Stimulated activated CD4-positive, alpha-beta T cell treated with anti-CD3 and anti-CD28 coated beads, Interleukin-4, amount 100 ng/mL, for 4 hours (primary cell): ENCODE data around the gene NR3C2.

Experiments used
- DNase-seq, 2 experiments: peaks; one replicate each; pipeline ENCODE4 v3.0.0-alpha.2; 2020

The NR3C2 gene

GRCh38 chr4:148065075-148065474 is 377.1 kb downstream of the NR3C2 start:
- DNase-seq, result no peak

- no peak for DNase-seq
Measured at GRCh38 chr4:148064451-148064850, 377.8 kb downstream of the NR3C2 start.

- no peak for DNase-seq
Measured at GRCh38 chr4:148062301-148062950, 379.8 kb downstream of the NR3C2 start.

- DNase-seq, result no peak
Measured at GRCh38 chr4:148061795-148062194, 380.4 kb downstream of the NR3C2 start.

GRCh38 chr4:148061141-148061481 is 381.1 kb downstream of the NR3C2 start:
- no peak for DNase-seq

GRCh38 chr4:148060264-148061140 is 381.7 kb downstream of the NR3C2 start:
- peak in 1 of 2 experiments; percentile 6 for DNase-seq

- DNase-seq, result no peak
Measured at GRCh38 chr4:148059617-148060180, 382.5 kb downstream of the NR3C2 start.

GRCh38 chr4:148057984-148058859 is 384.0 kb downstream of the NR3C2 start:
- no peak for DNase-seq

GRCh38 chr4:148057516-148057915 is 384.7 kb downstream of the NR3C2 start:
- DNase-seq, result no peak

GRCh38 chr4:148056879-148057278 is 385.3 kb downstream of the NR3C2 start:
- peak; percentile 27 to 60 for DNase-seq

GRCh38 chr4:148055844-148056243 is 386.4 kb downstream of the NR3C2 start:
- no peak for DNase-seq

GRCh38 chr4:148054275-148054674 is 387.9 kb downstream of the NR3C2 start:
- no peak for DNase-seq

- no peak for DNase-seq
Measured at GRCh38 chr4:148053298-148054003, 388.8 kb downstream of the NR3C2 start.

GRCh38 chr4:148052448-148052847 is 389.8 kb downstream of the NR3C2 start:
- DNase-seq, result no peak

- no peak for DNase-seq
Measured at GRCh38 chr4:148051403-148051802, 390.8 kb downstream of the NR3C2 start.

GRCh38 chr4:148048598-148048997 is 393.6 kb downstream of the NR3C2 start:
- no peak for DNase-seq

- DNase-seq, result no peak
Measured at GRCh38 chr4:148044912-148045352, 397.3 kb downstream of the NR3C2 start.

GRCh38 chr4:148044089-148044911 is 397.9 kb downstream of the NR3C2 start:
- no peak for DNase-seq

- no peak for DNase-seq
Measured at GRCh38 chr4:148041606-148042329, 400.4 kb downstream of the NR3C2 start.

GRCh38 chr4:148034813-148035212 is 407.4 kb downstream of the NR3C2 start:
- DNase-seq, result no peak
